GM23248 (cell line): ENCODE data around the gene GSE1. TPM values are rescaled to one million over a fixed set of nuclear protein-coding genes. Genes with fewer than 3 reads are reported as not detected.

Experiments used
- DNase-seq: peaks from one replicate; pipeline ENCODE4 v3.0.0-alpha.2; 2015
- H2AFZ ChIP-seq: fragments of 200-600 bp; sonication (generic); 2 replicates; pipeline ENCODE4 v1.6.1; 2016; ENCODE audit warnings: antibody characterized with exemption
- H3F3A ChIP-seq: fragments of 200-600 bp; sonication (generic); 2 replicates; pipeline ENCODE4 v1.6.1; 2016; ENCODE audit warnings: mild to moderate bottlenecking, antibody characterized with exemption, mixed run types; ENCODE audit not compliant: insufficient read depth
- H3K27ac ChIP-seq: fragments of 200-600 bp; sonication (generic); 2 replicates; pipeline ENCODE4 v1.5.1; 2016; ENCODE audit warnings: mild to moderate bottlenecking
- H3K27me3 ChIP-seq: fragments of 200-600 bp; sonication (generic); replicated peaks from 2 replicates; pipeline ENCODE4 v1.6.1; 2016; ENCODE audit warnings: mild to moderate bottlenecking; ENCODE audit not compliant: insufficient read depth
- H3K36me3 ChIP-seq: fragments of 200-600 bp; sonication (generic); 2 replicates; pipeline ENCODE4 v1.6.1; 2016; ENCODE audit warnings: low read depth, mild to moderate bottlenecking
- H3K4me1 ChIP-seq: fragments of 200-600 bp; sonication (generic); 2 replicates; pipeline ENCODE4 v1.6.1; 2016; ENCODE audit warnings: mild to moderate bottlenecking; ENCODE audit not compliant: insufficient read depth
- H3K4me2 ChIP-seq: fragments of 200-600 bp; sonication (generic); one replicate; pipeline ENCODE4 v1.6.1; 2016; ENCODE audit warnings: mild to moderate bottlenecking; ENCODE audit not compliant: unreplicated experiment
- H3K4me3 ChIP-seq: fragments of 200-600 bp; sonication (generic); 2 replicates; pipeline ENCODE4 v1.5.1; 2016; ENCODE audit warnings: mild to moderate bottlenecking
- H3K79me2 ChIP-seq: fragments of 200-600 bp; sonication (generic); 2 replicates; pipeline ENCODE4 v1.6.1; 2016; ENCODE audit warnings: mild to moderate bottlenecking; ENCODE audit not compliant: insufficient read depth
- H3K9ac ChIP-seq: fragments of 200-600 bp; sonication (generic); 2 replicates; pipeline ENCODE4 v1.6.1; 2016; ENCODE audit warnings: mild to moderate bottlenecking
- H3K9me2 ChIP-seq: fragments of 200-600 bp; sonication (generic); 2 replicates; pipeline ENCODE4 v1.6.1; 2016; ENCODE audit warnings: mixed run types, mild to moderate bottlenecking, moderate library complexity; ENCODE audit not compliant: insufficient read depth
- H3K9me3 ChIP-seq: fragments of 200-600 bp; sonication (generic); one replicate; pipeline ENCODE4 v1.6.1; 2017; ENCODE audit warnings: low read depth
- H4K20me1 ChIP-seq: fragments of 200-600 bp; sonication (generic); 2 replicates; pipeline ENCODE4 v1.6.0; 2016; ENCODE audit not compliant: insufficient read depth
- EZH2 ChIP-seq: fragments of 200-600 bp; sonication (generic); IDR thresholded peaks from 2 replicates; pipeline ENCODE4 v1.6.1; 2018; ENCODE audit warnings: antibody characterized with exemption, mild to moderate bottlenecking; ENCODE audit not compliant: insufficient read depth, poor library complexity, severe bottlenecking
- EZH2phosphoT487 ChIP-seq: fragments of 200-600 bp; sonication (generic); IDR thresholded peaks from 2 replicates; pipeline ENCODE4 v1.6.1; 2018; ENCODE audit warnings: antibody characterized with exemption, moderate library complexity, mild to moderate bottlenecking, low read depth; ENCODE audit not compliant: insufficient read depth
- WGBS, 2 experiments: methylation state at CpG; one replicate each; pipeline ENCODE4 v1.1.6; 2015 to 2017; ENCODE audit warnings: low lambda C conversion rate in 2 of 2, low coverage in 1 of 2; ENCODE audit errors: missing lambda C conversion rate in 2 of 2; 5-methylcytosine and 5-hydroxymethylcytosine counted together
- in situ Hi-C: fragments of 300-500 bp; cut with MboI; formaldehyde crosslinking; loops from 2 replicates; pipeline ENCODE4 v1.15.0; 2020
- polyA plus RNA-seq: library from polyadenylated mRNA; unstranded; fragments of >200 nt; fragmentation: Nextera tagmentation; extraction: Ambion mirVana; gene quantifications from 2 replicates; pipeline ENCODE4 v1.2.1, GENCODE V29; 2016
- total RNA-seq: library from RNA; depleted of rRNA; stranded (reverse); fragments of >200 nt; shearing (Covaris generic); gene quantifications from 2 replicates; pipeline ENCODE4 v1.2.3, GENCODE V29; 2014

GSE1 gene
- total and polyA plus RNA-seq, 2 experiments from 2014 or later: 11.6 to 35.1 TPM

DNA sequence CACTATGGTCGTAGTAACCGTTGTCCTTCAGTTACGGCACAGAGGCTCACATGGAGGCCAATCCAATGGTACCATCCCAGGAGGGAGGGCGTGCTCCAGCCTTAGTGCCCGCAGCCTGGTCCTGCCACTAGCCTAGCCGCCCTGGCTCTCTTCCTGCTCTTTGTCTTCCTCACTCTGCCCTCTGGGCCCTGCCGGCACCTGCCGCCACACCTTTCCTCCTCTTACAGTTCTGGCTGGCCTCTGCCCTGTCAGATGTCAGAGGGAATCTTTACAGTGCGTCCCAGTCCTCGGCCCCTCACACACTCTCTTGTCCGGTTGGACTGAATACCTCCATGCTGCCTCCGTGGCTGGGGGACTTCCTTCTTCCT lies 52.2 kb downstream of the GSE1 start:
- Histone ChIP-seq H4K20me1 (no peaks in the 10 kb centered on the region), H3K4me3 (no peak overlapping the region), H3K9me3 (no peaks in the 10 kb centered on the region), H3K9ac (no peak overlapping the region), H3K27me3 (no peaks in the 10 kb centered on the region), H2AFZ (no peak overlapping the region), H3K79me2 (0 out of 2 replicates have a peak, but pooled peaks cover 4% of the 10 kb centered on the region), H3K36me3 (peaks cover 35% of the 10 kb centered on the region), H3K4me2 (no peak overlapping the region), H3K4me1 (no peaks in the 10 kb centered on the region), H3K9me2 (no peaks in the 10 kb centered on the region), H3K27ac (no peak overlapping the region), H3F3A (peaks cover 13% of the 10 kb centered on the region)
- TF ChIP-seq EZH2phosphoT487 (no peak), EZH2 (no peak)
- in situ Hi-C loops: no loop called here
- DNase-seq: no peak
- 91 to 96% methylated on average over 12 of the region's 12 CpGs for WGBS, 2 experiments

DNA sequence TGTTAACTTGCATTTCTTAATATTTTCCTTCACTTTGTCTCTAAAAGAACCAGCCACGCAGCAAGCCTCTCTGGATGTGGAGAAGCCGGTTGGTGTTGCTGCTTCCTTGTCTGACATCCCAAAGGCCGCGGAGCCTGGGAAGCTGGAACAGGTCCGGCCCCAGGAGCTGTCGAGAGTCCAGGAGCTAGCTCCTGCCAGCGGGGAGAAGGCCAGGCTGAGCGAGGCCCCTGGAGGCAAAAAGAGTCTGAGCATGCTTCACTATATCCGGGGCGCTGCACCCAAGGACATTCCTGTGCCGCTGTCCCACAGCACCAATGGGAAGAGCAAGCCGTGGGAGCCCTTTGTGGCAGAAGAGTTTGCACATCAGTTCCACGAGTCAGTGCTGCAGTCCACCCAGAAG lies 52.8 kb downstream of the GSE1 start:
- H3K27me3 ChIP-seq: no peaks in the 10 kb centered on the region
- H3K9me3 ChIP-seq: no peaks in the 10 kb centered on the region
- TF ChIP-seq EZH2phosphoT487: no peak
- TF ChIP-seq EZH2: no peak
- no peak overlapping the region for H3K4me3 ChIP-seq
- H4K20me1 ChIP-seq: no peaks in the 10 kb centered on the region
- H3K4me1 ChIP-seq: no peaks in the 10 kb centered on the region
- H3K79me2 ChIP-seq: 0 out of 2 replicates have a peak, but pooled peaks cover 4% of the 10 kb centered on the region
- H2AFZ ChIP-seq: no peak overlapping the region
- 90% methylated on average over 13 of the region's 13 CpGs for WGBS, 2 experiments
- DNase-seq: no peak
- no peak overlapping the region for H3K4me2 ChIP-seq
- peaks cover 36% of the 10 kb centered on the region for H3K36me3 ChIP-seq
- H3K27ac ChIP-seq: no peak overlapping the region
- H3K9me2 ChIP-seq: no peaks in the 10 kb centered on the region
- in situ Hi-C loops: no loop called here
- peaks cover 13% of the 10 kb centered on the region for H3F3A ChIP-seq
- H3K9ac ChIP-seq: no peak overlapping the region

DNA sequence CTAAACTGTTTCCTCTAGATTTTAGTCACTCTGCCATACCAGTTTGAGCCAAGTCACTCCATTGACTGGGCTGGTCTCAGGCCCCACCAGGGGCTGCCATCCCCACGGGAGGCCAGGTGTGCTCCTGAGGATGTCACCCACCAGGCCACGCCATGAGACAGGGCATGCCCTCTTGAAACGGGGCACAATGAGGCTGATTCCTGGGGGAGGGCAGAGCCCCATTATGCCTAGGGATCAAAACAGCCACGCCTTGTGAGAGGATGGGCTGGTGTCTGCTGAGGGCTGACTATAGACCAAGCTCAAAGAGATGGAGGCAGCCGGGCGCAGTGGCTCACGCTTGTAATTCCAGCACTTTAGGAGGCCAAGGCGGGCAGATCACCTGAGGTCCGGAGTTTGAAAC lies 54.1 kb downstream of the GSE1 start:
- Histone ChIP-seq H3K4me1 (no peaks in the 10 kb centered on the region), H3K27me3 (no peaks in the 10 kb centered on the region), H3K4me3 (no peak overlapping the region), H3K9ac (no peak overlapping the region), H4K20me1 (no peaks in the 10 kb centered on the region), H3K9me2 (no peaks in the 10 kb centered on the region), H2AFZ (no peak overlapping the region), H3K36me3 (peaks cover 46% of the 10 kb centered on the region), H3K4me2 (no peak overlapping the region), H3K27ac (no peak overlapping the region), H3K79me2 (0 out of 2 replicates have a peak, but pooled peaks cover 4% of the 10 kb centered on the region), H3F3A (peaks cover 13% of the 10 kb centered on the region), H3K9me3 (no peaks in the 10 kb centered on the region)
- WGBS, 2 experiments: 94 to 96% methylated on average over 9 of the region's 9 CpGs
- in situ Hi-C loops: no loop called here
- no peak for TF ChIP-seq EZH2
- no peak for TF ChIP-seq EZH2phosphoT487
- no peak for DNase-seq

DNA sequence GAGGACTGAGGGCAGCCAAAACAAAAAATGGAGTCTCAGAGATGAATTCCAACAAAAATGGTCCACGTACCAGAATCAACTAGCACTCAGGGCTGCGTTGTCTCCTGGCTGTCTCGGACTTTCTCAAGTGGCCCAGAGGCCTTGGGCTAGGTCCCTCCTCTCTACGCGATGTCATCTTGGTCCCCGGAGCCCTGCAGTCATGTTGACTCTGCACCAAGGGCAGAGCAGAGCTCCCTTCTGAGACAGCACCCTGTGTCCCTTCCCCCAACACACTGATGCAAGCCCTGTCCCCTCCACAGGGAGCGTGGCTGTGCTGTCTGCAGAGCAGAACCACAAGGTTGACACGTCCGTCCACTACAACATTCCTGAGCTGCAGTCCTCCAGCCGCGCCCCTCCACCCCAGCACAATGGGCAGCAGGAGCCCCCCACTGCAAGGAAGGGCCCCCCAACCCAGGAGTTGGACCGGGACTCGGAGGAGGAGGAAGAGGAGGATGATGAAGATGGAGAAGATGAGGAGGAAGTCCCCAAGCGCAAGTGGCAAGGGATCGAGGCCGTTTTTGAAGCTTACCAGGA lies 54.8 kb downstream of the GSE1 start:
- Histone ChIP-seq H4K20me1 (no peaks in the 10 kb centered on the region), H3K27ac (no peak overlapping the region), H3K9ac (no peak overlapping the region), H3K79me2 (0 out of 2 replicates have a peak, but pooled peaks cover 4% of the 10 kb centered on the region), H3K4me2 (no peak overlapping the region), H3K27me3 (no peaks in the 10 kb centered on the region), H3K36me3 (peaks cover 52% of the 10 kb centered on the region), H3F3A (peaks cover 17% of the 10 kb centered on the region), H3K4me1 (no peaks in the 10 kb centered on the region), H2AFZ (no peak overlapping the region), H3K9me2 (no peaks in the 10 kb centered on the region), H3K9me3 (no peaks in the 10 kb centered on the region), H3K4me3 (no peak overlapping the region)
- in situ Hi-C loops: no loop called here
- TF ChIP-seq EZH2phosphoT487: no peak
- DNase-seq: no peak
- WGBS, 2 experiments: 90 to 91% methylated on average over 16 of the region's 16 CpGs
